CD4-positive, alpha-beta T cell treated with Interleukin-4 for 1 hour (primary cell): Measurements from ENCODE around the gene PTPRG.

ENCODE experiments used
- DNase-seq, 2 donors: peaks; one replicate each; pipeline ENCODE4 v3.0.0-alpha.2; 2020 to 2022

The PTPRG gene

GRCh38 chr3:61664105-61664482 is 102.7 kb downstream of the PTPRG start:
- no peak for DNase-seq

GRCh38 chr3:61665121-61665520 is 103.8 kb downstream of the PTPRG start:
- DNase-seq, result no peak

- no peak for DNase-seq
Measured at GRCh38 chr3:61665987-61666386, 104.6 kb downstream of the PTPRG start.

GRCh38 chr3:61666615-61667330 is 105.4 kb downstream of the PTPRG start:
- DNase-seq, result no peak

- DNase-seq, result no peak
Measured at GRCh38 chr3:61667383-61667782, 106.0 kb downstream of the PTPRG start.

- DNase-seq, result no peak
Measured at GRCh38 chr3:61667814-61668213, 106.4 kb downstream of the PTPRG start.

- DNase-seq, result no peak
Measured at GRCh38 chr3:61668317-61668864, 107.0 kb downstream of the PTPRG start.

- no peak for DNase-seq
Measured at GRCh38 chr3:61669203-61669602, 107.8 kb downstream of the PTPRG start.

GRCh38 chr3:61669668-61670299 is 108.4 kb downstream of the PTPRG start:
- no peak for DNase-seq

- DNase-seq, result no peak
Measured at GRCh38 chr3:61673651-61674050, 112.3 kb downstream of the PTPRG start.

- no peak for DNase-seq
Measured at GRCh38 chr3:61674596-61674995, 113.2 kb downstream of the PTPRG start.

- no peak for DNase-seq
Measured at GRCh38 chr3:61679026-61679425, 117.7 kb downstream of the PTPRG start.

GRCh38 chr3:61680617-61681016 is 119.2 kb downstream of the PTPRG start:
- DNase-seq, result no peak

- no peak for DNase-seq
Measured at GRCh38 chr3:61681636-61682035, 120.3 kb downstream of the PTPRG start.

- DNase-seq, result no peak
Measured at GRCh38 chr3:61682671-61683548, 121.5 kb downstream of the PTPRG start.

- DNase-seq, result no peak
Measured at GRCh38 chr3:61683549-61684236, 122.3 kb downstream of the PTPRG start.

GRCh38 chr3:61684386-61684785 is 123.0 kb downstream of the PTPRG start:
- DNase-seq, result no peak

GRCh38 chr3:61685755-61686154 is 124.4 kb downstream of the PTPRG start:
- DNase-seq, result no peak

GRCh38 chr3:61686228-61686648 is 124.9 kb downstream of the PTPRG start:
- no peak for DNase-seq

- DNase-seq, result no peak
Measured at GRCh38 chr3:61687206-61687605, 125.8 kb downstream of the PTPRG start.

GRCh38 chr3:61687663-61688306 is 126.4 kb downstream of the PTPRG start:
- DNase-seq, result no peak

- DNase-seq, result no peak
Measured at GRCh38 chr3:61688307-61688984, 127.1 kb downstream of the PTPRG start.
